H9 (cell line): ENCODE measurements around the gene SCRN2. TPM values are rescaled to one million over a fixed set of nuclear protein-coding genes. Genes with fewer than 3 reads are reported as not detected.

Experiments
- DNase-seq: peaks from one replicate; pipeline ENCODE4 v3.0.0-alpha.2; 2017
- H2AFZ ChIP-seq: one replicate; pipeline ENCODE4 v1.6.1; 2013; ENCODE audit warnings: mild to moderate bottlenecking, low read length, control low read depth, moderate library complexity
- H2AK5ac ChIP-seq: 2 replicates; pipeline ENCODE4 v1.6.1; 2013; ENCODE audit warnings: low read length, control low read depth, mixed read lengths; ENCODE audit not compliant: insufficient read length
- H2BK120ac ChIP-seq: one replicate; pipeline ENCODE4 v1.6.1; 2013; ENCODE audit warnings: low read depth, mild to moderate bottlenecking, low read length, control low read depth, inconsistent platforms; ENCODE audit not compliant: poor library complexity, severe bottlenecking
- H2BK12ac ChIP-seq: 2 replicates; pipeline ENCODE4 v1.6.1; 2013; ENCODE audit warnings: low read length, control low read depth, mixed read lengths, low read depth; ENCODE audit not compliant: insufficient read length
- H2BK15ac ChIP-seq: 2 replicates; pipeline ENCODE4 v1.6.1; 2013; ENCODE audit warnings: low read depth, low read length, control low read depth
- H2BK20ac ChIP-seq: one replicate; pipeline ENCODE4 v1.6.1; 2013; ENCODE audit warnings: low read depth, mild to moderate bottlenecking, low read length, control low read depth, inconsistent platforms; ENCODE audit not compliant: poor library complexity, severe bottlenecking
- H2BK5ac ChIP-seq: 2 replicates; pipeline ENCODE4 v1.6.1; 2013; ENCODE audit warnings: low read length, control low read depth, mixed read lengths; ENCODE audit not compliant: insufficient read length
- H3K14ac ChIP-seq: 2 replicates; pipeline ENCODE4 v1.6.1; 2013; ENCODE audit warnings: low read length, control low read depth; ENCODE audit not compliant: insufficient read depth
- H3K18ac ChIP-seq: 2 replicates; pipeline ENCODE4 v1.6.1; 2013; ENCODE audit warnings: low read depth, mild to moderate bottlenecking, mixed read lengths, low read length, control low read depth; ENCODE audit not compliant: insufficient read length
- H3K23ac ChIP-seq: 2 replicates; pipeline ENCODE4 v1.6.1; 2013; ENCODE audit warnings: low read length, control low read depth, mixed read lengths, low read depth; ENCODE audit not compliant: insufficient read length
- H3K23me2 ChIP-seq: 2 replicates; pipeline ENCODE4 v1.6.1; 2013; ENCODE audit warnings: low read depth, mild to moderate bottlenecking, mixed read lengths, low read length, control low read depth; ENCODE audit not compliant: insufficient read length, poor library complexity, severe bottlenecking
- H3K27ac ChIP-seq: 2 replicates; pipeline ENCODE4 v1.5.1; 2013; ENCODE audit warnings: low read length, control low read depth, mixed read lengths, low read depth; ENCODE audit not compliant: insufficient read length
- H3K27me3 ChIP-seq: 2 replicates; pipeline ENCODE4 v1.6.1; 2013; ENCODE audit warnings: low read length, control low read depth, inconsistent platforms; ENCODE audit not compliant: insufficient read depth
- H3K4ac ChIP-seq: 2 replicates; pipeline ENCODE4 v1.6.1; 2013; ENCODE audit warnings: low read depth, mild to moderate bottlenecking, control low read depth, inconsistent platforms, low read length, moderate library complexity
- H3K4me1 ChIP-seq: 2 replicates; pipeline ENCODE4 v1.6.1; 2013; ENCODE audit warnings: low read length, control low read depth, inconsistent platforms; ENCODE audit not compliant: insufficient read depth
- H3K4me2 ChIP-seq: 2 replicates; pipeline ENCODE4 v1.6.1; 2013; ENCODE audit warnings: low read length, control low read depth, mixed read lengths; ENCODE audit not compliant: insufficient read length, insufficient read depth
- H3K56ac ChIP-seq: 2 replicates; pipeline ENCODE4 v1.6.1; 2013; ENCODE audit warnings: low read depth, mild to moderate bottlenecking, mixed read lengths, low read length, control low read depth; ENCODE audit not compliant: insufficient read length
- H3K79me1 ChIP-seq: 2 replicates; pipeline ENCODE4 v1.6.1; 2013; ENCODE audit warnings: low read depth, mild to moderate bottlenecking, moderate library complexity, low read length, control low read depth, inconsistent platforms; ENCODE audit not compliant: insufficient read depth, poor library complexity, severe bottlenecking
- H3K79me2 ChIP-seq: 2 replicates; pipeline ENCODE4 v1.6.1; 2013; ENCODE audit warnings: low read length, control low read depth, inconsistent platforms; ENCODE audit not compliant: insufficient read depth
- H3K9ac ChIP-seq: 2 replicates; pipeline ENCODE4 v1.6.1; 2013; ENCODE audit warnings: low read length, control low read depth, mixed read lengths; ENCODE audit not compliant: insufficient read length; ENCODE audit errors: extremely low read depth
- H3K9me3 ChIP-seq: one replicate; pipeline ENCODE4 v1.6.1; 2013; ENCODE audit warnings: low read depth, low read length, inconsistent platforms; ENCODE audit not compliant: control insufficient read depth
- H3T11ph ChIP-seq: one replicate; pipeline ENCODE4 v1.6.1; 2013; ENCODE audit warnings: mild to moderate bottlenecking, low read length, control low read depth, inconsistent platforms
- H4K20me1 ChIP-seq: one replicate; pipeline ENCODE4 v1.6.1; 2013; ENCODE audit not compliant: control insufficient read depth, insufficient read length, insufficient read depth
- H4K5ac ChIP-seq: 2 replicates; pipeline ENCODE4 v1.6.1; 2013; ENCODE audit warnings: low read depth, mild to moderate bottlenecking, mixed read lengths, low read length, control low read depth; ENCODE audit not compliant: insufficient read length
- H4K8ac ChIP-seq: replicated peaks from 2 replicates; pipeline ENCODE4 v1.6.1; 2013; ENCODE audit warnings: low read length, control low read depth, mixed read lengths, low read depth; ENCODE audit not compliant: insufficient read length
- H4K91ac ChIP-seq: 2 replicates; pipeline ENCODE4 v1.6.1; 2013; ENCODE audit warnings: low read depth, mild to moderate bottlenecking, moderate library complexity, mixed read lengths, low read length, control low read depth; ENCODE audit not compliant: insufficient read length
- H3K27ac Mint-ChIP-seq, 3 experiments: 2 replicates in 2 of 3; 3 replicates in 1 of 3; pipeline ENCODE4 v1.8.0; 2020 to 2021; ENCODE audit warnings: mixed read lengths in 3 of 3, mild to moderate bottlenecking in 1 of 3, moderate library complexity in 1 of 3
- H3K27me3 Mint-ChIP-seq: 2 replicates; pipeline ENCODE4 v1.8.0; 2021; ENCODE audit warnings: low read depth, mild to moderate bottlenecking, moderate library complexity, mixed read lengths
- H3K36me3 Mint-ChIP-seq, 3 experiments: 2 replicates in 2 of 3; 3 replicates in 1 of 3; pipeline ENCODE4 v1.8.0; 2020 to 2021; ENCODE audit warnings: low read depth in 3 of 3, mixed read lengths in 3 of 3; ENCODE audit not compliant: insufficient read depth in 1 of 3
- H3K4me1 Mint-ChIP-seq, 2 experiments: 2 replicates each; pipeline ENCODE4 v1.8.0; 2020; ENCODE audit warnings: mixed read lengths in 2 of 2
- H3K4me3 Mint-ChIP-seq, 2 experiments: 2 replicates in 1 of 2; 3 replicates in 1 of 2; pipeline ENCODE4 v1.8.0; 2020 to 2021; ENCODE audit warnings: mild to moderate bottlenecking in 2 of 2, mixed read lengths in 2 of 2, moderate library complexity in 1 of 2
- H3K9me3 Mint-ChIP-seq, 2 experiments: 2 replicates in 1 of 2; 3 replicates in 1 of 2; pipeline ENCODE4 v1.8.0; 2020; ENCODE audit warnings: mild to moderate bottlenecking in 2 of 2, mixed read lengths in 2 of 2, moderate library complexity in 1 of 2
- WGBS: extraction: QIAGEN DNeasy Blood & Tissue Kit; methylation state at CpG from one replicate; pipeline ENCODE4 v1.1.7; 2013; ENCODE audit warnings: missing lambda C conversion rate, low lambda C conversion rate, mixed read lengths; ENCODE audit not compliant: insufficient read length; ENCODE audit errors: extremely low coverage; 5-methylcytosine and 5-hydroxymethylcytosine counted together
- total RNA-seq: library from RNA; stranded (reverse); gene quantifications from 2 replicates; pipeline ENCODE4 v1.2.1, GENCODE V29; 2021
- TF ChIP-seq, protein P1 (sequence below): fragments of 200-600 bp; sonication (generic); conservative IDR thresholded peaks from 3 replicates; pipeline ENCODE4 v1.8.0; 2021; ENCODE audit warnings: antibody characterized with exemption, mild to moderate bottlenecking

The SCRN2 gene
- total RNA-seq, 1 experiment from 2014 or later = 34.0 TPM

DNA sequence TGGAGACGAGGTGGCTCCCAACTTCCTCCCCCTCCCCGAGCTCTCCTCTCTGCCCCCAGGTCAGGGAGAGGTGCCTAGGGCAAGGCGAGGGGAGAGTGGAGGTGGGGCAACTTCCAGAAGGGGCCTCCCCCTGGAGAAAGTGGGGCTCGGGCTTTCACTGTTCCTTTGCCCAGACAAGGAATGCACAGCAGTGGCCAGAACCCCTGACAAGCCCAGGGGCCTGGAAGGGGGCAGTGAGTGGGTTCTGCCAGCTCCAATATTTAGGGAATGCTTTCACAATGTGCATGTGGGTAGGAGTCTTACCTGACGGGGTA is 43.3 kb upstream of the SCRN2 start:
- Histone ChIP-seq H3K79me2 (no peaks in the 10 kb centered on the region), H3K9ac (no peak overlapping the region), H2AFZ (no peak overlapping the region), H3K56ac (no peak overlapping the region), H3T11ph (no peak overlapping the region), H3K23me2 (no peaks in the 10 kb centered on the region), H3K27me3 (no peaks in the 10 kb centered on the region), H4K8ac (no peak overlapping the region), H3K23ac (no peak overlapping the region), H3K4ac (no peak overlapping the region), H2BK120ac (no peak overlapping the region), H4K5ac (no peak overlapping the region), H3K18ac (no peak overlapping the region), H4K20me1 (no peaks in the 10 kb centered on the region), H3K27ac (no peak overlapping the region), H2BK12ac (no peak overlapping the region), H3K14ac (no peak overlapping the region), H2AK5ac (no peak overlapping the region), H3K9me3 (no peaks in the 10 kb centered on the region), H2BK5ac (no peak overlapping the region), H3K4me2 (no peak overlapping the region), H3K4me1 (no peaks in the 10 kb centered on the region; the same call in 1 of the 2 replicates), H4K91ac (no peak overlapping the region), H2BK15ac (no peak overlapping the region), H3K79me1 (no peaks in the 10 kb centered on the region), H2BK20ac (no peak overlapping the region)
- TF ChIP-seq, protein P1, sequence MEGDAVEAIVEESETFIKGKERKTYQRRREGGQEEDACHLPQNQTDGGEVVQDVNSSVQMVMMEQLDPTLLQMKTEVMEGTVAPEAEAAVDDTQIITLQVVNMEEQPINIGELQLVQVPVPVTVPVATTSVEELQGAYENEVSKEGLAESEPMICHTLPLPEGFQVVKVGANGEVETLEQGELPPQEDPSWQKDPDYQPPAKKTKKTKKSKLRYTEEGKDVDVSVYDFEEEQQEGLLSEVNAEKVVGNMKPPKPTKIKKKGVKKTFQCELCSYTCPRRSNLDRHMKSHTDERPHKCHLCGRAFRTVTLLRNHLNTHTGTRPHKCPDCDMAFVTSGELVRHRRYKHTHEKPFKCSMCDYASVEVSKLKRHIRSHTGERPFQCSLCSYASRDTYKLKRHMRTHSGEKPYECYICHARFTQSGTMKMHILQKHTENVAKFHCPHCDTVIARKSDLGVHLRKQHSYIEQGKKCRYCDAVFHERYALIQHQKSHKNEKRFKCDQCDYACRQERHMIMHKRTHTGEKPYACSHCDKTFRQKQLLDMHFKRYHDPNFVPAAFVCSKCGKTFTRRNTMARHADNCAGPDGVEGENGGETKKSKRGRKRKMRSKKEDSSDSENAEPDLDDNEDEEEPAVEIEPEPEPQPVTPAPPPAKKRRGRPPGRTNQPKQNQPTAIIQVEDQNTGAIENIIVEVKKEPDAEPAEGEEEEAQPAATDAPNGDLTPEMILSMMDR = no peak
- no peak for DNase-seq
- H3K27me3 Mint-ChIP-seq = peaks cover 19% of the 10 kb centered on the region
- H3K27ac Mint-ChIP-seq = no peak overlapping the region
- H3K36me3 Mint-ChIP-seq = no peaks in the 10 kb centered on the region
- peaks cover 17 to 24% of the 10 kb centered on the region in 2 experiments for H3K4me1 Mint-ChIP-seq
- WGBS = no CpG with 5 or more reads among the region's 5 CpGs
- H3K9me3 Mint-ChIP-seq = no peaks in the 10 kb centered on the region
- no peak overlapping the region for H3K4me3 Mint-ChIP-seq
